K562 (cell line): Measurements from ENCODE around the gene WNK1. TPM values are rescaled to one million over a fixed set of nuclear protein-coding genes. Genes with fewer than 3 reads are reported as not detected.

Source experiments
- ATAC-seq: fragments of 200-7000 bp; cut with Tn5 transposase; 3 replicates; pipeline ENCODE4 v1.9.1; 2020; ENCODE audit warnings: moderate library complexity
- BruUV-seq: library from RNA; stranded (reverse); fragments of 400-500 nt; replicated peaks from 2 replicates; lab custom pipeline; 2021; lab: Mats Ljungman, UMichigan
- CTCF ChIA-PET: fragments of 300-600 bp; formaldehyde crosslinking; extraction: SDS; loops from one replicate; lab custom pipeline; 2021; ENCODE audit warnings: low intra/inter-chr PET ratio; lab: Yijun Ruan, JAX
- POLR2A ChIA-PET: fragments of 300-600, 350-650 bp; sonication (Branson Sonifier 250); formaldehyde crosslinking; extraction: SDS; loops from one replicate; lab custom pipeline; 2021; ENCODE audit warnings: antibody characterized with exemption, inconsistent platforms; lab: Yijun Ruan, JAX
- DNase-seq, 4 experiments: peaks; one replicate each; pipeline versions ENCODE4 v3.0.0 to v3.0.0-alpha.2; 2011 to 2018; ENCODE audit warnings: low spot score in 3 of 4, mixed read lengths in 3 of 4; ENCODE audit errors: extremely low read depth in 1 of 4
- FAIRE-seq: peaks from 2 replicates; lab custom pipeline; 2011; peaks lifted over from hg19 to GRCh38; lab: Jason Lieb, UNC
- H2AFZ ChIP-seq: 2 replicates; pipeline ENCODE4 v1.6.0; 2011; ENCODE audit warnings: low read depth, low read length, control low read depth, inconsistent platforms
- H3K27ac ChIP-seq: fragments of 200-600 bp; 3 replicates; pipeline ENCODE4 v1.8.0; 2011; ENCODE audit warnings: low read depth, mild to moderate bottlenecking, control low read depth, inconsistent platforms, low read length, moderate library complexity, mixed read lengths; ENCODE audit errors: extremely low read depth
- H3K27me3 ChIP-seq, 2 experiments: fragments of 300-600 bp in 1 of 2; 2 replicates in 1 of 2; 3 replicates in 1 of 2; pipeline versions ENCODE4 v1.6.0 to v1.8.0; 2011; ENCODE audit warnings: inconsistent platforms in 2 of 2, low read length in 2 of 2, mild to moderate bottlenecking in 1 of 2, mixed read lengths in 1 of 2, moderate library complexity in 1 of 2; ENCODE audit not compliant: control insufficient read depth in 2 of 2, insufficient read depth in 2 of 2
- H3K36me3 ChIP-seq: fragments of 300-600 bp; 3 replicates; pipeline ENCODE4 v1.8.0; 2011; ENCODE audit warnings: mild to moderate bottlenecking, low read length, inconsistent platforms; ENCODE audit not compliant: control insufficient read depth, insufficient read depth
- H3K4me1 ChIP-seq, 2 experiments: fragments of 200-600 bp in 1 of 2; replicated peaks in 1 of 2; 2 replicates in 1 of 2; 3 replicates in 1 of 2; pipeline versions ENCODE4 v1.5.1 to v1.8.0; 2011; ENCODE audit warnings: inconsistent platforms in 2 of 2, low read length in 2 of 2, mild to moderate bottlenecking in 1 of 2, mixed read lengths in 1 of 2, moderate library complexity in 1 of 2; ENCODE audit not compliant: control insufficient read depth in 2 of 2, insufficient read depth in 2 of 2
- H3K4me2 ChIP-seq: 2 replicates; pipeline ENCODE4 v1.6.1; 2011; ENCODE audit warnings: low read length, control low read depth, inconsistent platforms, mixed read lengths; ENCODE audit not compliant: insufficient read depth
- H3K4me3 ChIP-seq: fragments of 200-600 bp; sonication (generic), shearing (Covaris generic); 2 replicates; pipeline ENCODE4 v1.5.1; 2016; ENCODE audit warnings: control low read depth, inconsistent platforms
- H3K79me2 ChIP-seq: fragments of 200-600 bp; 3 replicates; pipeline ENCODE4 v1.8.0; 2011; ENCODE audit warnings: low read length, inconsistent platforms; ENCODE audit not compliant: control insufficient read depth, insufficient read depth
- H3K9ac ChIP-seq, 2 experiments: 2 replicates each; pipeline versions ENCODE4 v1.6.0 to v1.6.1; 2011; ENCODE audit warnings: low read depth in 2 of 2, low read length in 2 of 2, control low read depth in 1 of 2, inconsistent platforms in 1 of 2, mild to moderate bottlenecking in 1 of 2, mixed read lengths in 1 of 2; ENCODE audit not compliant: insufficient read depth in 1 of 2
- H3K9me1 ChIP-seq: one replicate; pipeline ENCODE4 v1.6.0; 2011; ENCODE audit warnings: inconsistent platforms, mild to moderate bottlenecking, low read length, moderate library complexity; ENCODE audit not compliant: control insufficient read depth, insufficient read depth
- H3K9me3 ChIP-seq: replicated peaks from 2 replicates; pipeline ENCODE4 v1.5.1; 2011; ENCODE audit warnings: low read depth, low read length, inconsistent platforms; ENCODE audit not compliant: control insufficient read depth, insufficient read depth
- H4K20me1 ChIP-seq: replicated peaks from 2 replicates; pipeline ENCODE4 v1.6.1; 2011; ENCODE audit warnings: low read length, inconsistent platforms, mixed read lengths; ENCODE audit not compliant: control insufficient read depth, insufficient read depth
- FOSL1 ChIP-seq: fragments of 200-800 bp; sonication (Bioruptor generic); conservative IDR thresholded peaks from 2 replicates; pipeline ENCODE4 v1.6.1; 2016; ENCODE audit warnings: missing genetic modification characterization, missing compliant biosample characterization
- JUN ChIP-seq, 2 experiments: sonication (generic) in 1 of 2; formaldehyde crosslinking in 1 of 2; IDR thresholded peaks; 2 replicates each; pipeline versions ENCODE4 v1.6.1 to v1.8.0; 2012 to 2022; ENCODE audit warnings: borderline replicate concordance in 2 of 2, mild to moderate bottlenecking in 2 of 2, improper control_type of control experiment in 1 of 2, low read depth in 1 of 2, low read length in 1 of 2, missing genetic modification reagents in 1 of 2
- JUND ChIP-seq, 2 experiments: IDR thresholded peaks; 2 replicates in 1 of 2; 3 replicates in 1 of 2; pipeline ENCODE4 v1.6.1; 2011; ENCODE audit warnings: borderline replicate concordance in 2 of 2, low read depth in 2 of 2, low read length in 2 of 2, improper control_type of control experiment in 1 of 2, missing biosample characterization in 1 of 2, missing genetic modification characterization in 1 of 2, missing genetic modification reagents in 1 of 2
- MTA1 ChIP-seq: fragments of 450-650 bp; IDR thresholded peaks from 2 replicates; pipeline ENCODE4 v1.6.1; 2017; ENCODE audit warnings: borderline replicate concordance
- NFIC ChIP-seq: fragments of 450-650 bp; IDR thresholded peaks from 2 replicates; pipeline ENCODE4 v1.6.1; 2017; ENCODE audit warnings: mild to moderate bottlenecking, inconsistent platforms
- SMARCA4 ChIP-seq: fragments of 450-650 bp; IDR thresholded peaks from 2 replicates; pipeline ENCODE4 v1.6.1; 2016
- YY1 ChIP-seq, 3 experiments: IDR thresholded peaks; 2 replicates each; pipeline ENCODE4 v1.6.1; 2011; ENCODE audit warnings: low read length in 2 of 3, mild to moderate bottlenecking in 2 of 3, moderate library complexity in 2 of 3, borderline replicate concordance in 1 of 3, control low read depth in 1 of 3, low read depth in 1 of 3; ENCODE audit not compliant: insufficient read depth in 3 of 3, insufficient replicate concordance in 2 of 3, control insufficient read depth in 1 of 3, insufficient read length in 1 of 3; ENCODE audit errors: extremely low read depth in 1 of 3
- ZNF668 ChIP-seq: fragments of 250-450 bp; sonication (Bioruptor Pico); IDR thresholded peaks from 2 replicates; pipeline ENCODE4 v1.8.0; 2022; ENCODE audit warnings: mild to moderate bottlenecking, inconsistent platforms
- WGBS: fragments of 100-300 bp; shearing (Covaris generic); methylation state at CpG from one replicate; pipeline ENCODE4 v1.1.6; 2016; ENCODE audit warnings: low coverage, mixed read lengths; ENCODE audit not compliant: insufficient coverage; ENCODE audit errors: missing lambda C conversion rate; 5-methylcytosine and 5-hydroxymethylcytosine counted together
- in situ Hi-C: fragments of 300-500 bp; cut with MboI; formaldehyde crosslinking; loops from 4 replicates; pipeline ENCODE4 v1.15.0; 2018; ENCODE audit warnings: inconsistent platforms, mixed read lengths
- intact Hi-C: fragments of 100-400 bp; cut with micrococcal nuclease; formaldehyde crosslinking; loops from 2 replicates; pipeline ENCODE4 v1.14.2; 2022
- polyA plus RNA-seq, 8 experiments: library from polyadenylated mRNA; depleted of rRNA in 4 of 8; stranded (reverse) in 5 of 8; unstranded in 3 of 8; fragments of >200 nt; fragmentation: Nextera tagmentation in 2 of 8; fragmentation: Illumina TruSeq in 1 of 8; extraction: Ambion mirVana in 2 of 8; extraction: Trizol in 1 of 8; gene quantifications; 2 replicates each; pipeline versions ENCODE4 v1.2.1 to v1.2.3, GENCODE V29; 2011 to 2014; ENCODE audit warnings: inconsistent platforms in 1 of 8, missing spikeins in 1 of 8
- total RNA-seq, 7 experiments: library from RNA; depleted of rRNA in 6 of 7; stranded (reverse); fragments of >200 nt in 6 of 7; fragmentation: Illumina TruSeq in 2 of 7; extraction: Trizol in 2 of 7; gene quantifications; 2 replicates each; pipeline versions ENCODE4 v1.2.1 to v1.2.3, GENCODE V29; 2011 to 2021; ENCODE audit warnings: low replicate concordance in 1 of 7
- TF ChIP-seq, protein P1 (sequence below): sonication (generic); formaldehyde crosslinking; IDR thresholded peaks from 2 replicates; pipeline ENCODE4 v1.8.1; 2023; ENCODE audit warnings: mild to moderate bottlenecking, missing genetic modification reagents
- TF ChIP-seq, protein P2 (sequence below): fragments of 450-650 bp; conservative IDR thresholded peaks from 2 replicates; pipeline ENCODE4 v1.6.1; 2016; ENCODE audit warnings: missing genetic modification characterization, low read depth, mild to moderate bottlenecking, missing compliant biosample characterization, moderate library complexity
- TF ChIP-seq, protein P3 (sequence below): sonication (generic); IDR thresholded peaks from 2 replicates; pipeline ENCODE4 v1.6.1; 2016
- TF ChIP-seq, protein P4 (sequence below), 2 experiments: fragments of 450-650 bp in 1 of 2; sonication (generic) in 1 of 2; formaldehyde crosslinking in 1 of 2; IDR thresholded peaks in 1 of 2; conservative IDR thresholded peaks in 1 of 2; 2 replicates each; pipeline versions ENCODE4 v1.6.1 to v1.8.1; 2016 to 2023; ENCODE audit warnings: mild to moderate bottlenecking in 2 of 2, moderate library complexity in 2 of 2, inconsistent platforms in 1 of 2, missing genetic modification reagents in 1 of 2

Gene WNK1
- total and polyA plus RNA-seq, 9 of the 15 experiments (the other 6 are each of a cell fraction or from before 2014, with no cell fraction given), result 4.3 to 73.9 (median 31.0) TPM

DNA sequence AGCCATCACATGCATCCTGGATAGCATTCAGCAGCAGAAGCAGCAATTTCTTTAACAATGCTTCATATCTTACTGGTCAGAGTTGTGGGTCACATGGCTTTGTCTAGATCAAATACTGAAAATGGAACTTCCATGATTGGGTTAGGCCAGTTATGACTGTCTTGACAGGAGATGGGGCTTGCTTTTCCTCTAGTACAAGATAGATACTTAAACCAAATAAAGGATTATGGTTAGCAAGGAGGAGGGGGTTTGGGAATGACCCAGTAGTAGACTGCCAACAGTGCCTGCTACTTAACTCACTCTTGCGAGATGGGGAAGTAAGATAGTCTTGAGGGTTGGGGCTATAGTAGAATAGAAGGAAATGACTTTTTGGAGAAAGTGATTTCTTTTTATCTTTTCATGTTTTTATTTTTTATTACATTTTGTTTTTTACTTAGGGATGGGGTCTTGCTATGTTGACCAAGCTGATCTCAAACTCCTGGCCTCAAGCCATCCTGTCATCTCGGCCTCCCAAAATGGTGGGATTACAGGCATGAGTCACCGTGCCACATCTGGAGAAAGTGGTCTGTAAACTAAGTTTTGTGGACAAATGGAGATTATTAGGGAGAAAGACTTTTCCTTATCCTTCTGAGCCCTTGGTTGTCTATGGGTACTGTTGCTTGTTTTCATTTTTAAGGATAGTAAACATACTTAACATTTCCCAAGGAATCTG lies 37.6 kb downstream of the WNK1 start:
- Histone ChIP-seq H3K4me2 (peak overlapping the region; percentile 18; the same call in 1 of the 2 replicates), H3K9me3 (no peaks in the 10 kb centered on the region; the same call in 1 of the 2 replicates), H3K9ac (no peak overlapping the region), H2AFZ (no peak overlapping the region), H3K27me3 (no peaks in the 10 kb centered on the region), H4K20me1 (no peaks in the 10 kb centered on the region), H3K9me1 (no peaks in the 10 kb centered on the region), H3K79me2 (peaks cover 98% of the 10 kb centered on the region), H3K36me3 (no peaks in the 10 kb centered on the region), H3K4me3 (no peak overlapping the region), H3K27ac (peak overlapping the region; percentile 44; the same call in 1 of the 3 replicates), H3K4me1 (peaks cover 0 to 15% of the 10 kb centered on the region in 2 experiments; a peak in 3 of 5 replicates)
- WGBS, result 7% methylated on average over 3 of the region's 3 CpGs
- ATAC-seq, result peak; percentile 61; the same call in 2 of the 3 replicates
- intact Hi-C loops, result no loop called here
- in situ Hi-C loops, result no loop called here
- ChIA-PET POLR2A (no interaction called here), CTCF (interaction anchor here (0.5 kb wide), 1 partner anchor 19 kb away, joined by 3 read pairs; no protein-coding TSS in a partner anchor)
- FAIRE-seq, result peak; percentile 6
- no TSS peak for BruUV-seq
- peak in 1 of 4 experiments; percentile 32 for DNase-seq
- TF ChIP-seq, protein P1, sequence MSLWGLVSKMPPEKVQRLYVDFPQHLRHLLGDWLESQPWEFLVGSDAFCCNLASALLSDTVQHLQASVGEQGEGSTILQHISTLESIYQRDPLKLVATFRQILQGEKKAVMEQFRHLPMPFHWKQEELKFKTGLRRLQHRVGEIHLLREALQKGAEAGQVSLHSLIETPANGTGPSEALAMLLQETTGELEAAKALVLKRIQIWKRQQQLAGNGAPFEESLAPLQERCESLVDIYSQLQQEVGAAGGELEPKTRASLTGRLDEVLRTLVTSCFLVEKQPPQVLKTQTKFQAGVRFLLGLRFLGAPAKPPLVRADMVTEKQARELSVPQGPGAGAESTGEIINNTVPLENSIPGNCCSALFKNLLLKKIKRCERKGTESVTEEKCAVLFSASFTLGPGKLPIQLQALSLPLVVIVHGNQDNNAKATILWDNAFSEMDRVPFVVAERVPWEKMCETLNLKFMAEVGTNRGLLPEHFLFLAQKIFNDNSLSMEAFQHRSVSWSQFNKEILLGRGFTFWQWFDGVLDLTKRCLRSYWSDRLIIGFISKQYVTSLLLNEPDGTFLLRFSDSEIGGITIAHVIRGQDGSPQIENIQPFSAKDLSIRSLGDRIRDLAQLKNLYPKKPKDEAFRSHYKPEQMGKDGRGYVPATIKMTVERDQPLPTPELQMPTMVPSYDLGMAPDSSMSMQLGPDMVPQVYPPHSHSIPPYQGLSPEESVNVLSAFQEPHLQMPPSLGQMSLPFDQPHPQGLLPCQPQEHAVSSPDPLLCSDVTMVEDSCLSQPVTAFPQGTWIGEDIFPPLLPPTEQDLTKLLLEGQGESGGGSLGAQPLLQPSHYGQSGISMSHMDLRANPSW (CRISPR knock-in tag), result no peak
- TF ChIP-seq JUND (IDR thresholded peaks at IDR 0.05; ENCODE audit: borderline replicate concordance, low read depth, low read length) (peak; percentile 68; the same call in 1 of the 2 replicates), JUND (tag; IDR thresholded peaks at IDR 0.05; ENCODE audit: borderline replicate concordance, low read depth, low read length) (peak; percentile 45; the same call in 1 of the 3 replicates), NFIC (peak; percentile 56), ZNF668 (CRISPR knock-in tag) (no peak), MTA1 (no peak), YY1 (IDR thresholded peaks at IDR 0.05; ENCODE audit: borderline replicate concordance in 1 of 3, control insufficient read depth in 1 of 3, extremely low read depth in 1 of 3, insufficient read depth in 3 of 3, insufficient read length in 1 of 3, insufficient replicate concordance in 2 of 3, low read depth in 1 of 3, low read length in 2 of 3) (peak in 1 of 3 experiments; percentile 57), JUN (IDR thresholded peaks at IDR 0.05; ENCODE audit: borderline replicate concordance, low read depth, low read length) (0 out of 2 replicates have a peak, but pooled peaks have one; percentile 21), JUN (CRISPR knock-in tag; IDR thresholded peaks at IDR 0.05; ENCODE audit: borderline replicate concordance) (no peak), SMARCA4 (0 out of 2 replicates have a peak, but pooled peaks have one; percentile 43), FOSL1 (tag) (0 out of 2 replicates have a peak, but pooled peaks have one; percentile 38)
- TF ChIP-seq, protein P2, sequence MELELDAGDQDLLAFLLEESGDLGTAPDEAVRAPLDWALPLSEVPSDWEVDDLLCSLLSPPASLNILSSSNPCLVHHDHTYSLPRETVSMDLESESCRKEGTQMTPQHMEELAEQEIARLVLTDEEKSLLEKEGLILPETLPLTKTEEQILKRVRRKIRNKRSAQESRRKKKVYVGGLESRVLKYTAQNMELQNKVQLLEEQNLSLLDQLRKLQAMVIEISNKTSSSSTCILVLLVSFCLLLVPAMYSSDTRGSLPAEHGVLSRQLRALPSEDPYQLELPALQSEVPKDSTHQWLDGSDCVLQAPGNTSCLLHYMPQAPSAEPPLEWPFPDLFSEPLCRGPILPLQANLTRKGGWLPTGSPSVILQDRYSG (tag), result no peak
- TF ChIP-seq, protein P3, sequence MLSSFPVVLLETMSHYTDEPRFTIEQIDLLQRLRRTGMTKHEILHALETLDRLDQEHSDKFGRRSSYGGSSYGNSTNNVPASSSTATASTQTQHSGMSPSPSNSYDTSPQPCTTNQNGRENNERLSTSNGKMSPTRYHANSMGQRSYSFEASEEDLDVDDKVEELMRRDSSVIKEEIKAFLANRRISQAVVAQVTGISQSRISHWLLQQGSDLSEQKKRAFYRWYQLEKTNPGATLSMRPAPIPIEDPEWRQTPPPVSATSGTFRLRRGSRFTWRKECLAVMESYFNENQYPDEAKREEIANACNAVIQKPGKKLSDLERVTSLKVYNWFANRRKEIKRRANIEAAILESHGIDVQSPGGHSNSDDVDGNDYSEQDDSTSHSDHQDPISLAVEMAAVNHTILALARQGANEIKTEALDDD, result peak; percentile 74
- TF ChIP-seq, protein P4, sequence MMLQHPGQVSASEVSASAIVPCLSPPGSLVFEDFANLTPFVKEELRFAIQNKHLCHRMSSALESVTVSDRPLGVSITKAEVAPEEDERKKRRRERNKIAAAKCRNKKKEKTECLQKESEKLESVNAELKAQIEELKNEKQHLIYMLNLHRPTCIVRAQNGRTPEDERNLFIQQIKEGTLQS (IDR thresholded peaks at IDR 0.05), result peak; percentile 78
- TF ChIP-seq, protein P4 (CRISPR knock-in tag; conservative IDR thresholded peaks at IDR 0.05), result no peak
